ENCODE data around the gene LIN37. TPM values are rescaled to one million over a fixed set of nuclear protein-coding genes. Genes with fewer than 3 reads are reported as not detected.

LIN37 gene
- total and polyA plus RNA-seq, 2 experiments from 2014 or later = 11.4 to 16.0 TPM

Other genes starting within 250 kb of the LIN37 start
- 232 and 289 TPM in 2 replicates for gene DMKN, start 234.9 kb upstream of the LIN37 start, total RNA-seq
- gene DMKN, start 234.9 kb upstream of the LIN37 start, polyA plus RNA-seq = 220 and 329 TPM in 2 replicates
- 0.15 TPM in 1 of 2 replicates, not detected in the other for gene SBSN, start 220.3 kb upstream of the LIN37 start, total RNA-seq
- gene SBSN, start 220.3 kb upstream of the LIN37 start, polyA plus RNA-seq = not detected in 2 replicates
- gene GAPDHS, start 215.1 kb upstream of the LIN37 start, total RNA-seq = 0.46 TPM in 1 of 2 replicates, not detected in the other
- gene GAPDHS, start 215.1 kb upstream of the LIN37 start, polyA plus RNA-seq = not detected in 2 replicates
- gene TMEM147, start 202.9 kb upstream of the LIN37 start, total RNA-seq = 95.9 and 149 TPM in 2 replicates
- gene TMEM147, start 202.9 kb upstream of the LIN37 start, polyA plus RNA-seq = 186 and 260 TPM in 2 replicates
- gene ATP4A, start 184.9 kb upstream of the LIN37 start, total RNA-seq = 0.74 TPM in 1 of 2 replicates, not detected in the other
- 0.10 TPM in 1 of 2 replicates, not detected in the other for gene ATP4A, start 184.9 kb upstream of the LIN37 start, polyA plus RNA-seq
- not detected in 2 replicates for gene PMIS2, start 162.4 kb upstream of the LIN37 start, total RNA-seq
- not detected in 2 replicates for gene PMIS2, start 162.4 kb upstream of the LIN37 start, polyA plus RNA-seq
- 17.2 and 20.5 TPM in 2 replicates for gene HAUS5, start 135.8 kb upstream of the LIN37 start, total RNA-seq
- 25.5 and 29.6 TPM in 2 replicates for gene HAUS5, start 135.8 kb upstream of the LIN37 start, polyA plus RNA-seq
- gene RBM42, start 119.5 kb upstream of the LIN37 start, total RNA-seq = 128 and 146 TPM in 2 replicates
- gene RBM42, start 119.5 kb upstream of the LIN37 start, polyA plus RNA-seq = 161 and 170 TPM in 2 replicates
- 1.1 and 3.1 TPM in 2 replicates for gene ETV2, start 106.8 kb upstream of the LIN37 start, total RNA-seq
- 3.1 and 4.0 TPM in 2 replicates for gene ETV2, start 106.8 kb upstream of the LIN37 start, polyA plus RNA-seq
- 817 and 1,352 TPM in 2 replicates for gene COX6B1, start 100.3 kb upstream of the LIN37 start, total RNA-seq
- gene COX6B1, start 100.3 kb upstream of the LIN37 start, polyA plus RNA-seq = 1,159 and 1,609 TPM in 2 replicates
- gene UPK1A, start 82.1 kb upstream of the LIN37 start, total RNA-seq = 1.2 TPM in 1 of 2 replicates, not detected in the other
- gene UPK1A, start 82.1 kb upstream of the LIN37 start, polyA plus RNA-seq = 0.67 and 1.4 TPM in 2 replicates
- gene ZBTB32, start 44.0 kb upstream of the LIN37 start, total RNA-seq = not detected in 2 replicates
- gene ZBTB32, start 44.0 kb upstream of the LIN37 start, polyA plus RNA-seq = 0.53 and 0.59 TPM in 2 replicates
- gene KMT2B, start 30.6 kb upstream of the LIN37 start, total RNA-seq = 18.2 and 38.1 TPM in 2 replicates
- gene KMT2B, start 30.6 kb upstream of the LIN37 start, polyA plus RNA-seq = 8.9 and 11.9 TPM in 2 replicates
- gene IGFLR1, start 6.1 kb upstream of the LIN37 start, total RNA-seq = 1.5 and 2.6 TPM in 2 replicates
- gene IGFLR1, start 6.1 kb upstream of the LIN37 start, polyA plus RNA-seq = 2.4 and 5.5 TPM in 2 replicates
- gene U2AF1L4, start 3.2 kb upstream of the LIN37 start, total RNA-seq = 30.3 and 40.2 TPM in 2 replicates
- gene U2AF1L4, start 3.2 kb upstream of the LIN37 start, polyA plus RNA-seq = 45.5 and 61.7 TPM in 2 replicates
- gene PSENEN, start 2.9 kb upstream of the LIN37 start, total RNA-seq = 43.7 and 65.4 TPM in 2 replicates
- gene PSENEN, start 2.9 kb upstream of the LIN37 start, polyA plus RNA-seq = 158 and 173 TPM in 2 replicates
- 0.51 and 2.5 TPM in 2 replicates for gene HSPB6, start 8.5 kb downstream of the LIN37 start, total RNA-seq
- 0.76 and 2.6 TPM in 2 replicates for gene HSPB6, start 8.5 kb downstream of the LIN37 start, polyA plus RNA-seq
- 14.8 and 16.3 TPM in 2 replicates for gene PROSER3, start 9.6 kb downstream of the LIN37 start, total RNA-seq
- gene PROSER3, start 9.6 kb downstream of the LIN37 start, polyA plus RNA-seq = 28.9 and 35.7 TPM in 2 replicates
- 10.9 and 47.4 TPM in 2 replicates for gene ARHGAP33, start 27.0 kb downstream of the LIN37 start, total RNA-seq
- 16.1 and 31.9 TPM in 2 replicates for gene ARHGAP33, start 27.0 kb downstream of the LIN37 start, polyA plus RNA-seq
- 0.09 TPM in 1 of 2 replicates, not detected in the other for gene PRODH2, start 64.3 kb downstream of the LIN37 start, total RNA-seq
- not detected in 2 replicates for gene PRODH2, start 64.3 kb downstream of the LIN37 start, polyA plus RNA-seq
- gene NPHS1, start 103.9 kb downstream of the LIN37 start, total RNA-seq = 1.1 and 1.3 TPM in 2 replicates
- gene NPHS1, start 103.9 kb downstream of the LIN37 start, polyA plus RNA-seq = 0.37 TPM in 1 of 2 replicates, not detected in the other
- 3.5 and 4.2 TPM in 2 replicates for gene KIRREL2, start 108.3 kb downstream of the LIN37 start, total RNA-seq
- gene KIRREL2, start 108.3 kb downstream of the LIN37 start, polyA plus RNA-seq = 3.2 and 3.7 TPM in 2 replicates
- gene APLP1, start 120.0 kb downstream of the LIN37 start, total RNA-seq = 126 and 134 TPM in 2 replicates
- 117 and 157 TPM in 2 replicates for gene APLP1, start 120.0 kb downstream of the LIN37 start, polyA plus RNA-seq
- 3.7 and 5.1 TPM in 2 replicates for gene NFKBID, start 152.0 kb downstream of the LIN37 start, total RNA-seq
- 6.4 and 8.5 TPM in 2 replicates for gene NFKBID, start 152.0 kb downstream of the LIN37 start, polyA plus RNA-seq
- 2.5 TPM in 1 of 2 replicates, not detected in the other for gene HCST, start 154.0 kb downstream of the LIN37 start, total RNA-seq
- gene HCST, start 154.0 kb downstream of the LIN37 start, polyA plus RNA-seq = 2.1 and 2.4 TPM in 2 replicates
- gene TYROBP, start 159.7 kb downstream of the LIN37 start, total RNA-seq = 2.9 TPM in 1 of 2 replicates, not detected in the other
- gene TYROBP, start 159.7 kb downstream of the LIN37 start, polyA plus RNA-seq = 0.79 TPM in 1 of 2 replicates, not detected in the other
- gene LRFN3, start 187.8 kb downstream of the LIN37 start, total RNA-seq = 13.4 and 14.3 TPM in 2 replicates
- gene LRFN3, start 187.8 kb downstream of the LIN37 start, polyA plus RNA-seq = 10.3 and 16.0 TPM in 2 replicates
- 49.6 and 58.0 TPM in 2 replicates for gene SDHAF1, start 246.6 kb downstream of the LIN37 start, total RNA-seq
- gene SDHAF1, start 246.6 kb downstream of the LIN37 start, polyA plus RNA-seq = 31.9 and 36.2 TPM in 2 replicates